NCI-H226 (cell line): ENCODE results near the gene MLPH.

Experiments
- DNase-seq: peaks from one replicate; pipeline ENCODE4 v3.0.0-alpha.2; 2015

MLPH gene

DNA sequence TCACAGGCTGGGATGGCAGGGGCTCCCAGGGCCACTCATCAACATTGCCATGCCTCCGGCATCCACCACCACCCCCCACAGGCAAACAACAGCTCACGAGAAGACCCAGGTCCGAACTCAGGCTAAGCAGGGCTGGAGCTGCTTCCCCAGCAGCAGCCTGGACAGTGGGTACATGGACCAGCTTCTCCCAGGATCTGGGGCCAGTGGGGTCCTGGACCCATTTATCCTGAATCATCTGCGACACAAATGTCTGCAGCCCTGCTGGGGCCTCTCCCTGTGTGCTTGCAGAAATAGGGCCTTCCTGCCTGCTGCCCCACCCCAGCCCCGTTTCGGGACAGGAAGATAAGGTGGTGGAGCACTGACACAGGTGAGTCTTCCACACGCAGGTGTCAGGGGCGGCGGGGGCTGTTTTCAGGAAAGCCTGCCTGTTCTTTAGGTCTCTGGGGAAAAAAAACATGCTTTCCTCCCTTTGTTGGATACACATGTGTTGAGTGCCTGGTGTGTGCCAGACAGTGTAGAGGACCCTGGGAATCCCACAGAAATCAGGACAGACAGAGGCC lies 83.8 kb downstream of the MLPH start:
- no peak for DNase-seq

DNA sequence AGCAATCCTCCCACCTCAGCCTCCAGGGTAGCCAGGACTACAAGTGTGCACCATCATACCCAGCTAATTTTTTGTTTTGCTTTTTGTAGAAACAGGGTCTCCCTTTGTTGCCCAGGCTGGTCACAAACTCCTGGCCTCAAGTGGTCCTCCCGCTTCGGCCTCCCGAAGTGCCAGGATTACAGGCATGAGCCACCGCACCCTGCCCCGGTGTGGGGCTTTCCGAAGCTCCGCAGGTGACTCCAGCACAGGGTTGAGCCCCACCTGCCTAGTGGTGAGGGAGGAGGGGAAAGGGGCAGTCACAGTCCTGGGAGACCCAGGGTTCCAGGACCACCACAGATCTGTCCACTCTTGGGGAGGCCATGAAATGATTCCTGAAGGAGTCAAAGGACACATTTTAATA lies 84.5 kb downstream of the MLPH start:
- no peak for DNase-seq

GRCh38 chr2:237572021-237572741 lies 85.1 kb downstream of the MLPH start:
- peak; percentile 75 for DNase-seq

- DNase-seq, result no peak
Observed at GRCh38 chr2:237572742-237573101, 85.7 kb downstream of the MLPH start.

- no peak for DNase-seq
Observed at GRCh38 chr2:237573721-237574415, 86.8 kb downstream of the MLPH start.

- no peak for DNase-seq
Observed at GRCh38 chr2:237574467-237574866, 87.4 kb downstream of the MLPH start.

GRCh38 chr2:237574894-237575868 lies 88.1 kb downstream of the MLPH start:
- peak; percentile 31 for DNase-seq

- no peak for DNase-seq
Observed at GRCh38 chr2:237575869-237576862, 89.1 kb downstream of the MLPH start.

DNA sequence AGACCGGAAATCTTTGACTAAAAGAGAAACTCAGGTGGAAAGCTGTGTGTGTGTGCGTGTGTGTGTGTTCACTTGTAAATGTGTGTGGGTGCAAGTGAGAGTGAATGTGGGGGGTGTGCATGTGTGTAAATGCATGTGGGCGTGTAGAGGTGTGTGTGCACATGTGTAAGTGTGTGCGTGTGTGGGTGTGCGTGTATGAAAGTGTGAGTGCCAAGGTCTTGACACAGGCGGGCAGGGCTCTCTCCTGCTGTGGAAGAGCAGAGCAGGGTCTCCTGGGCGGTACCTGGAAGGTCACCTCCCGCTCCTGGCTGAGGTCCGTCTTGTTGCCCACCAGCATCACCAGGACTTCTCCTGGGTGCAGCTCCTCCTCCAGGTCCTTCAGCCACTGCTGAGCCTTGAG lies 89.9 kb downstream of the MLPH start:
- no peak for DNase-seq

- no peak for DNase-seq
Observed at GRCh38 chr2:237577458-237577857, 90.4 kb downstream of the MLPH start.

DNA sequence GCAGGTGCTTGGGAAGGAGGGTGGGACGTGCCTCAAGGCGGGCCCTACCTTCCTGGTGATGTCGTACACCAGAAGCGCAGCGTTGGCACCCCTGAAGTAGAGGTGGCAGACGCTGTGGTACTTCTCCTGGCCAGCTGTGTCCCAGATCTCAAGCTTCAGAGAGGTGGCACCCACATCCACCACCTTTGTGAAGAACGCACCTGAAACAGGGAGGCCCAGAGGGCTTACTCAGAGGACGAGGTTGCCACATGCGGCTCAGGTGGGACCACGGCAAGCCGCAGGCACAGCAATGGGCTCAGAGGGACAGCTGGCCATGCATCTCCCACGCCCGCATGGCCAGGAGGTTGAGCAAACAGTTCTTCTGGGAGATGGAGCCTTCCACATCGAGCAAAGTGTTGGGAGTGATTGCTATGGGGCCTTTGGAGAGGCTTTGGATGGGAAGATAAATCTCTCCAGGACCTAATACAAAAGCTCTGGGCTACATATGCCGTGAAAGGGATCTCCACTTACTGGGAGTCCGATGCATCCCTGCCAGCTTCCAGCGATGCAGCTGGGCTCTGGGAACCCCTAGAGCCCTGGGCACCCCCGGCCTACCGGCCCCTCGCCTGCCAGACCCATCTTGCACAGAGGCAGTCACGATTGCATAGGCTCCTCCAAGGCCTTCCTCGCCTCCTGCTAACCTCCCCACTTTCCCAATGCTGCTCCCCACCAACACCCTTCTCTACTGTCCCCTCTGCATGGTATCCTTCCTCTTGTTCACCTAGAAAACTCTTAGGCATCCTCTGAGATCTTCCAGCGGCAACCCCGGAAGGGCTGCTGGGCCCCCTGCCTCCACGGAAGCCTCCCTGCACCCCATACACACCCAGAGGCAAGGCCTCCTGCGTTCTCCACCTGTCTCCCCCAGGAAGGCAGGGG lies 91.2 kb downstream of the MLPH start:
- DNase-seq, result no peak

DNA sequence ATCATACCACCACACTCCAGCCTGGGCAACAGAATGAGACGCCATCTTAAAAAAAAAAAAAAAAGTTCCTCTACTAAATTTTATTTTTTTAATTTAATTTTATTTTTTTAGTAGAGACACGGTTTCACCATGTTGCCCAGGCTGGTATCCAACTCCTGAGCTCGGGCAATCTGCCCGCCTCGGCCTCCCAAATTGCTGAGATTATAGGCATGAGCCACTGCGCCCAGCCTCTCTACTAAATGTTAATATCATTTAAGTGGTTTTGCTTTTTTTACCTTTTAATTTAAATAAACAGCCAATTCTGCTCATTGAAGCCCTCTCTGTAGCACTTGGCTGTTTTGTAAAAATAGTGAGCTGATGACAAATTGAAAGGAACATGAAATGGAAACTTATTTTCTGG lies 94.3 kb downstream of the MLPH start:
- DNase-seq, result no peak

- peak; percentile 56 for DNase-seq
Observed at GRCh38 chr2:237581751-237582746, 95.0 kb downstream of the MLPH start.

- DNase-seq, result no peak
Observed at GRCh38 chr2:237583385-237584295, 96.6 kb downstream of the MLPH start.

GRCh38 chr2:237585590-237586221 lies 98.7 kb downstream of the MLPH start:
- DNase-seq, result no peak

GRCh38 chr2:237588044-237588696 lies 101.1 kb downstream of the MLPH start:
- DNase-seq, result no peak
